Measurements from ENCODE around the gene SSBP2.

Gene SSBP2

GRCh38 chr5:81558188-81558587, 192.7 kb downstream of the SSBP2 start:
- DNase-seq (ENCODE audit: low read depth) = no peak
- TF ChIP-seq CTCF (IDR thresholded peaks at IDR 0.05; ENCODE audit: low read depth, low read length, missing control alignments) = no peak
- H3K4me3 ChIP-seq (ENCODE audit: low read depth, low read length) = no peak overlapping the region

GRCh38 chr5:81556809-81557208, 194.1 kb downstream of the SSBP2 start:
- TF ChIP-seq CTCF (IDR thresholded peaks at IDR 0.05; ENCODE audit: low read depth, low read length, missing control alignments) = no peak
- no peak overlapping the region for H3K4me3 ChIP-seq (ENCODE audit: low read depth, low read length)
- no peak for DNase-seq (ENCODE audit: low read depth)

GRCh38 chr5:81555865-81556264, 195.0 kb downstream of the SSBP2 start:
- TF ChIP-seq CTCF (IDR thresholded peaks at IDR 0.05; ENCODE audit: low read depth, low read length, missing control alignments) = no peak
- no peak for DNase-seq (ENCODE audit: low read depth)
- H3K4me3 ChIP-seq (ENCODE audit: low read depth, low read length) = no peak overlapping the region

GRCh38 chr5:81554647-81555046, 196.2 kb downstream of the SSBP2 start:
- no peak overlapping the region for H3K4me3 ChIP-seq (ENCODE audit: low read depth, low read length)
- DNase-seq (ENCODE audit: low read depth) = no peak
- TF ChIP-seq CTCF (IDR thresholded peaks at IDR 0.05; ENCODE audit: low read depth, low read length, missing control alignments) = no peak

- no peak for TF ChIP-seq CTCF (IDR thresholded peaks at IDR 0.05; ENCODE audit: low read depth, low read length, missing control alignments)
- DNase-seq (ENCODE audit: low read depth) = no peak
Measured at GRCh38 chr5:81553567-81554212, 197.2 kb downstream of the SSBP2 start.

GRCh38 chr5:81552852-81553566, 197.9 kb downstream of the SSBP2 start:
- TF ChIP-seq CTCF (IDR thresholded peaks at IDR 0.05; ENCODE audit: low read depth, low read length, missing control alignments) = no peak
- DNase-seq (ENCODE audit: low read depth) = no peak
- H3K4me3 ChIP-seq (ENCODE audit: low read depth, low read length) = no peak overlapping the region

More at GRCh38 chr5:81553567-81554212, 197.2 kb downstream of the SSBP2 start:
- no peak overlapping the region for H3K4me3 ChIP-seq (ENCODE audit: low read depth, low read length)

GRCh38 chr5:81549123-81549522, 201.8 kb downstream of the SSBP2 start:
- no peak for DNase-seq (ENCODE audit: low read depth)
- no peak overlapping the region for H3K4me3 ChIP-seq (ENCODE audit: low read depth, low read length)
- TF ChIP-seq CTCF (IDR thresholded peaks at IDR 0.05; ENCODE audit: low read depth, low read length, missing control alignments) = no peak

Data from GM12864 (cell line).